ENCODE measurements around the gene C1QL3. TPM values are rescaled to one million over a fixed set of nuclear protein-coding genes. Genes with fewer than 3 reads are reported as not detected.

The C1QL3 gene
- polyA plus RNA-seq, 6 donors from 2014 or later, result 0.13 to 0.70 (median 0.18) TPM; not detected in 1

DNA sequence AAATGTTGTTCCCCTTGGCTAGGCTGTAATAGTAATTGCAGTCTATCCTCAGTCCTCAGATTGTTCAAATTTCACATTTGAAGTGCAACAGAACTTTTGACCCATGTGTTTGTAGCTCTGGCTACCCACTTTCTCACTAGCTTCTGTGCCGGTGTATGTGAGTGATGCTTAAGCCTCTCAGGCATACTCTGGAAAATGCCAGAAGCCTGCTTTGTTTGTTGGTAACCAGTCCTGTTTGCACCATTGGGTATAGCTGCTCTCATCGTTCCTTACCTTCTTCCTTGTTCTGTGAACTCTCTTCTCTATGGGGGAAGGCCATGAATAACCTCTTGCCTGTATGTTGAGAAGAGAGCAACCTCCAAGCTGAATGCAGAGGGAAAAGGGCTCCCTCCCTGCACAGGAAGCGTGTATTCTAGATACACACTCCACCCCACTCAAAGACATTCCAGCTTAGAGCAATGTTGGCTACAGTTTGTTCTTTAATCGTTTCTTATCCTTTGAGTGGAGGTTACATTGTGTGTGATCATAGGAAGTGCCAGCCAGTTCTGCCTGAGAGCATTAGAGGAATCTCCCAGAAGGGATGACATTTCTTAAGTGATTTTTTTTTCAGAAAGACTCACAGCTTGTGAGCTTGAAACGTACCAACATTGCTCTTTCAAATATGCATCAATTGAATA lies 40.5 kb downstream of the C1QL3 start:
- H3K9me3 Mint-ChIP-seq, result no peaks in the 10 kb centered on the region
- no peak for ATAC-seq (ENCODE audit: low read depth in 2 of 2)
- no peak overlapping the region for H3K4me3 Mint-ChIP-seq
- H3K4me1 Mint-ChIP-seq, result peaks cover 3 to 6% (median 5%) of the 10 kb centered on the region in 3 donors
- no peaks in the 10 kb centered on the region for H3K27me3 Mint-ChIP-seq
- no peak for DNase-seq
- peaks cover 0 to 16% of the 10 kb centered on the region in 2 donors for H3K36me3 Mint-ChIP-seq
- no peak overlapping the region for H3K27ac Mint-ChIP-seq

GRCh38 chr10:16478801-16479200 lies 42.9 kb downstream of the C1QL3 start:
- no peak overlapping the region for H3K4me3 Mint-ChIP-seq
- ATAC-seq (ENCODE audit: low read depth in 2 of 2), result no peak
- peaks cover 3 to 6% (median 5%) of the 10 kb centered on the region in 3 donors for H3K4me1 Mint-ChIP-seq
- H3K27me3 Mint-ChIP-seq, result no peaks in the 10 kb centered on the region
- no peaks in the 10 kb centered on the region for H3K36me3 Mint-ChIP-seq
- no peak overlapping the region for H3K27ac Mint-ChIP-seq
- H3K9me3 Mint-ChIP-seq, result no peaks in the 10 kb centered on the region
- DNase-seq, result no peak

- Mint-ChIP-seq H3K27ac (no peak overlapping the region), H3K4me3 (no peak overlapping the region), H3K36me3 (peaks cover 0 to 3% of the 10 kb centered on the region in 2 donors), H3K4me1 (peaks cover 3 to 10% (median 5%) of the 10 kb centered on the region in 3 donors), H3K9me3 (no peaks in the 10 kb centered on the region), H3K27me3 (no peaks in the 10 kb centered on the region)
- no peak for ATAC-seq (ENCODE audit: low read depth in 2 of 2)
- no peak for DNase-seq
Observed at GRCh38 chr10:16477757-16478156, 43.9 kb downstream of the C1QL3 start.

DNA sequence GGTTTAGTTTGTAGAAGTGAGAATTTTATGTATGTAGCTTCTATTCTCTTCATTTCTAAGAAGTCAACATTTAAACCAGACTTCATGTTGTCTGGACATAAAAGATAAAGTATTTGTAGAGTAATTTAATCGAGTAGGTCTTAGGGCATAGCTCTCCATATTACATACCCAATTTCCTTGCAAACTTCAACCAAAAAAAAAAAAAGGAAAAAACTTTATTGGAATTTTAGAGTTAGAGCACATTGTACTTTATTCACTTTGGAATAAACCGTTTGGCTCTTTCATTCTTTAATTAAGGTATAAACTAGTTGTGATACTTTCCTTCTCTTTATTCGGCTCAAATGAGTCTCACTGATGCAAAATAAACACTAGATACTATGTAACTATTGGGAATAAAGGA lies 48.9 kb downstream of the C1QL3 start:
- Mint-ChIP-seq H3K27me3 (no peaks in the 10 kb centered on the region), H3K36me3 (peaks cover 10% of the 10 kb centered on the region in 2 donors), H3K4me1 (peaks cover 18 to 20% (median 18%) of the 10 kb centered on the region in 3 donors), H3K9me3 (no peaks in the 10 kb centered on the region), H3K27ac (peak overlapping the region in 1 of 6 donors; percentile 47), H3K4me3 (no peak overlapping the region)
- no peak for ATAC-seq (ENCODE audit: low read depth in 2 of 2)
- no peak for DNase-seq

GRCh38 chr10:16470747-16471146 lies 50.9 kb downstream of the C1QL3 start:
- H3K9me3 Mint-ChIP-seq, result no peaks in the 10 kb centered on the region
- peak overlapping the region; percentile 16 to 95 (median 71) for H3K27ac Mint-ChIP-seq
- H3K27me3 Mint-ChIP-seq, result no peaks in the 10 kb centered on the region
- H3K36me3 Mint-ChIP-seq, result peaks cover 10% of the 10 kb centered on the region in 2 donors
- peaks cover 18 to 20% (median 18%) of the 10 kb centered on the region in 3 donors for H3K4me1 Mint-ChIP-seq
- ATAC-seq (ENCODE audit: low read depth in 2 of 2), result peak in 1 of 2 donors; percentile 37
- H3K4me3 Mint-ChIP-seq, result peak overlapping the region in 4 of 8 donors; percentile 15 to 64 (median 31)
- DNase-seq, result peak; percentile 3

DNA sequence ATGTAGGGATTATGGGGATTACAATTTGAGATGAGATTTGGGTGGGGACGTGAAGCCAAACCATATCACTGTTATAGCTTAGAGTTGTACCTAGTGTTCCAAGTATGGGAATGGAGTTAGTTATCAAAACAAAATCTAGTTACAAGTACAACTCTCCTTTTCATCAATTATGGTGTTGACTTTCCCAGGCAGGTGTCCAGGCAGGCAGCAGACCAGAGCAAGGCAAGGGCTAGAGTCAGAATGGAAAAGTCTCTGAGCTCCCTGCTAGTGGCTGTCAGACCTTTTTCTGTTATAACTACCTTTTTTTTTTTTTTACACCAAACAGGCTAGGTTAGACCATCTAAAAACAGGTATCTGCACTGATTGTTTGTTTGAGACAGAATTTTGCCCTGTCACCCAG lies 55.7 kb downstream of the C1QL3 start:
- DNase-seq, result no peak
- Mint-ChIP-seq H3K27me3 (no peaks in the 10 kb centered on the region), H3K4me1 (peaks cover 13 to 18% (median 18%) of the 10 kb centered on the region in 3 donors), H3K4me3 (no peak overlapping the region), H3K36me3 (peaks cover 11 to 18% of the 10 kb centered on the region in 2 donors), H3K9me3 (no peaks in the 10 kb centered on the region), H3K27ac (peak overlapping the region in 2 of 6 donors; percentile 4 to 38)
- ATAC-seq (ENCODE audit: low read depth in 2 of 2), result no peak

Other genes starting within 250 kb of the C1QL3 start
- 10 to 100 TPM in 5 of 6 donors, 1 to 10 TPM in 1; 8.6 to 16.5 (median 12.0) TPM for gene PTER, start 84.9 kb downstream of the C1QL3 start, polyA plus RNA-seq (ENCODE audit: low read depth in 6 of 6)